LNCaP clone FGC (cell line): ENCODE measurements around the gene TRMT44.

Source experiments
- DNase-seq: peaks from one replicate; pipeline ENCODE4 v3.0.0-alpha.2; 2011; ENCODE audit warnings: low read depth
- H3K4me3 ChIP-seq: 2 replicates; pipeline ENCODE4 v1.5.1; 2011; ENCODE audit warnings: mild to moderate bottlenecking, low read depth, low read length, control low read depth
- TF ChIP-seq, protein P1 (sequence below): IDR thresholded peaks from 2 replicates; pipeline ENCODE4 v1.5.1; 2012; ENCODE audit warnings: mild to moderate bottlenecking; ENCODE audit not compliant: control insufficient read depth, insufficient read depth; ENCODE audit errors: extremely low read depth

Gene TRMT44

DNA sequence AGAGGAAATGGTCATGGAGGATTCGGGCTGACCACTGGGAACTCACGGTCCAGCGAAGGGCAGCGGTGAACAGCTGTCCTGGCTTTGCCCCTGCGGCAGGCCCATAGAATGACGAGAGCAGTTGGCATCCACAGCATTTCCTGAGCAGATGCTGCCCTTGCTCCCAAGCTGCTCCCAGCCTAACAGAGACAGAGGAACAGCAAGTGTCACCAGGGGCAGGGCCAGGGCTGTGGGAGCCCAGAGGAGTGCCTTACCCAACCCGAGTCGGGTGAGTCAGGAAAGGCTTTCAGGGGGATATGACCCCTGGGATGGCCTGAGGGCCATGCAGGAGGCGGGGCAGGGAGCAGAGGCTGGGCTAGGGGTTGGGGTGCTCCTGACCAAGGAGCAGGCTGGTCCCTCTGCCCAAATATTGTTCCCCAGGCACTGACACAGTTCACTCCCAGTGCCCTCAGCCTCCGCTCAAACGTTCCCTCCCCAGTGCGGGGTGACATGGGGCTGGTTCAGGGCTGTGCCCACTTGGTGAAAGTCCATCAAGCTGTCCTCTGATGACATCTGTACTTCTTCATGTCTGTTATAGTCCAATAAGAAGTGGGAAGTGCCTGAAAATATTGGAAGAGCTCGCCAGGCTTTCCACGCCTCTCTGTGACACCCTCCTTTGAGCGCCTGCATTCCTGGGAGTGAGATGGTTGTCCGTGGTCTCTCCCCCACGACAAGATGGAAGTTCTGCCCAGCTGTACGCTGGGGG is 74.9 kb downstream of the TRMT44 start:
- no peak for DNase-seq
- TF ChIP-seq, protein P1, sequence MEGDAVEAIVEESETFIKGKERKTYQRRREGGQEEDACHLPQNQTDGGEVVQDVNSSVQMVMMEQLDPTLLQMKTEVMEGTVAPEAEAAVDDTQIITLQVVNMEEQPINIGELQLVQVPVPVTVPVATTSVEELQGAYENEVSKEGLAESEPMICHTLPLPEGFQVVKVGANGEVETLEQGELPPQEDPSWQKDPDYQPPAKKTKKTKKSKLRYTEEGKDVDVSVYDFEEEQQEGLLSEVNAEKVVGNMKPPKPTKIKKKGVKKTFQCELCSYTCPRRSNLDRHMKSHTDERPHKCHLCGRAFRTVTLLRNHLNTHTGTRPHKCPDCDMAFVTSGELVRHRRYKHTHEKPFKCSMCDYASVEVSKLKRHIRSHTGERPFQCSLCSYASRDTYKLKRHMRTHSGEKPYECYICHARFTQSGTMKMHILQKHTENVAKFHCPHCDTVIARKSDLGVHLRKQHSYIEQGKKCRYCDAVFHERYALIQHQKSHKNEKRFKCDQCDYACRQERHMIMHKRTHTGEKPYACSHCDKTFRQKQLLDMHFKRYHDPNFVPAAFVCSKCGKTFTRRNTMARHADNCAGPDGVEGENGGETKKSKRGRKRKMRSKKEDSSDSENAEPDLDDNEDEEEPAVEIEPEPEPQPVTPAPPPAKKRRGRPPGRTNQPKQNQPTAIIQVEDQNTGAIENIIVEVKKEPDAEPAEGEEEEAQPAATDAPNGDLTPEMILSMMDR = no peak
- no peak overlapping the region for H3K4me3 ChIP-seq

DNA sequence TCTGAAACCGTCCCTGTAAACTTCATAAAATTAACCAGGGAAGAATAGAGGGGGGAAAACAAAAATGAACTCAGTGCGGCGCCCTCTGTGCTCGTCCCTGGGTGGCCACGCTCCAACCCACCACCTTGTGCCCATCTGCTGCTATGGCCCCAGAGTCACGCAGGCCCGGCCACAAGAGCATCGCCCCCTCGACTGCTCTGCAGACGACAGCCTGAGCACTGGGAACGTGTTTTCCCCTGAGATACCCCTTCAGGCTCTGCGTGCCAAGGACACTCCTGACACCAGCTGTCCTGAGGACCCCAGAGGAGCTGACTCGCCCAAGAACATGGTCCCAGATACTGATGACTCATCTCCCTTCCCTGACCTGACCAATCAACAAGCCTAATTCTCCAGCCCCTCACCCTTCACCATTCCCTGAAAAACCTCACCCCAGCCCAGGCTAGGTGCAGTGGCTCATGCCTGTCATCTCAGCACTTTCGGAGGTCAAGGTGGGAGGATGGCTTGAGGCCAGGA is 75.5 kb downstream of the TRMT44 start:
- TF ChIP-seq, protein P1 = no peak
- DNase-seq = no peak
- H3K4me3 ChIP-seq = no peak overlapping the region

DNA sequence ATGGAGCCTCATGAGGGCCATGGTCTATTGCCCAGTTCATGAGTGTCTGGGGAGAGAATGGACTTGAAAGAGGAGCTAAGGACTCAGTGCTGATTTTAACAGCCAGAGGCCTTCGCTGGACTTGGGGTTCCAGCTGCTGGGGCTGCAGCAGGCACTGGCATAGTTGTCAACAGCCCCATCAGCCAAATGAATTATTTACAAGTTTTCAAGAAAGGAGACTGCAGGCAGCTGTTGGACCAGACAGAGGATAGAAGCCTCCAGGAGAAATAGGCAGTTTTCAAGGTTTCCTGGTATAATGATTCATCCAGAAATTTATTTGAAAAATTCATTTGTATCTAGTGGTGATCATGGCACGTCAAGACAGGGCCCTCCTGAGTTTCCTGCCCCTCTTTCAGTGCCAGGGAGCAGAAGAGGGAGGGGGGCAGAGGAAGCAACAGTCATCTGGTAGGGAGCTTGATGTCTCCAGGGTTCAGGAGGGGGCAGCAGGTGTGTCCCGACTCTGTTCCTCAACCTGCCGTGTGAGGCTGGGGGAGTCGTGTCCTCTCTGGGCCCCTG is 76.5 kb downstream of the TRMT44 start:
- TF ChIP-seq, protein P1 = no peak
- H3K4me3 ChIP-seq = no peak overlapping the region
- no peak for DNase-seq

DNA sequence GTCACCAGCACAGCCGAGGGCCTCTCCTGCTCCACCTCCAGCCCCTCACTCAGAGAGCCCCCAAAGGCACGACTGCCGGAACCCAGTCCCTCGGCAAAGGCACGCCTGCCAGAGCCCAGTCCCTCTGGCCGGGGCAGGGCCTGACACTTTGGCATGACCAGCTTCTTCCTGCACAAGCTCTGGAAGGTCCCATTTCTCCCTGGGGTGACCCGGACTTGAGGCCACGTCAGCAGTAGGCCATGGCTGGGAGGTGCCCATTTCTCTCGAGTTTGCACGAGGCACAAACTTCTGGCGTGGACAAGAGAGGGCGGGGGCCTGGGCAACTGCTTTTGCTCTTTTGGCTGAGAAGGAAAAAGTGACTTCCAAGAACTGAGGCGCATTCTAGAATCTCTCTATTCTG is 77.4 kb downstream of the TRMT44 start:
- TF ChIP-seq, protein P1 = no peak
- H3K4me3 ChIP-seq = no peak overlapping the region
- no peak for DNase-seq

DNA sequence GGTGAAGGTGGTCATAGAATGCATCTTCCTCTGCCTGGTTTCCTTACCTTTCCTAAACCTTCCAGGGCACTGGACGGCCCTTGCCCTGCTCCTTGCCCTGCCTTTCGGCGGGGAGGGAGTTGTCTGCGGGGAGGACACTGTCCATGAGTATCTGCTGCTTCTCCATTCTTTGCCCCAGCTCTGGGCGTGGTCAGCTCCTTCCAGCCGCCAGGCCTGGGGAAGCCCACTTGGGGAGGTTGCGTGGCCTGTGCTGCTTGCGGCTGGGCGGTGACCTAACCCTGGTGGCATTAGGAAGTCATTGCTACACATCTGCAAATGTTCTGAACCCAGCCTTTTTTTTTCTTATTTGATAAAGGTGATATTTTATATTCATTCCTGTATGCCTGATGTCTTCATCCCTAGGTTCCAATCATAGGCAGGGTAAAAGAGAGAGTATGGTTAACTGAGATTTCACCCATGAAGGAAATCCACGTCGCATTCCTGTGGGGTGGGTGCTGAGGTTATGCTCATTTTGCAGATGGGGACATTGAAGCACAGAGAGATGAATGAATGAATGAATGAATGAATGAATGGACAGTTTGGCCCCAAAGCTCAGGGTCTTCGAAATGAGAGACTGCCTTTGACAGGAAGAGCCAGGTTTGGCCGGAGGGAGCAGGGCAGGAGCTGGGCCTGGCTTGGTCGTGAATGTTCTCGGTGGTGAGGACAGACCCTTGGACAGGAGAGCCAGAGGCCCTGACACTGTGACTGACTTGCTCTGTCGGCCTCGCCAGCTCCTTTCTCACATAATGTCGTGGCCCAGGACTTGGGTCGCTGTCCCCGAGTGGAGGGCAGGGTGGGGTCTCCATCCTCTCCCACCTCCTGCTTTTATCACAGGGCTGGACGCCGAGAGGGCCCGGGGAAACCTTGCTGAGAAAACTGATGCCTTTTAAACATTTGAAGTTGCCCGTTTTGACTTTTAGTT is 81.9 kb downstream of the TRMT44 start:
- DNase-seq = no peak
- TF ChIP-seq, protein P1 = no peak
- H3K4me3 ChIP-seq = no peak overlapping the region

DNA sequence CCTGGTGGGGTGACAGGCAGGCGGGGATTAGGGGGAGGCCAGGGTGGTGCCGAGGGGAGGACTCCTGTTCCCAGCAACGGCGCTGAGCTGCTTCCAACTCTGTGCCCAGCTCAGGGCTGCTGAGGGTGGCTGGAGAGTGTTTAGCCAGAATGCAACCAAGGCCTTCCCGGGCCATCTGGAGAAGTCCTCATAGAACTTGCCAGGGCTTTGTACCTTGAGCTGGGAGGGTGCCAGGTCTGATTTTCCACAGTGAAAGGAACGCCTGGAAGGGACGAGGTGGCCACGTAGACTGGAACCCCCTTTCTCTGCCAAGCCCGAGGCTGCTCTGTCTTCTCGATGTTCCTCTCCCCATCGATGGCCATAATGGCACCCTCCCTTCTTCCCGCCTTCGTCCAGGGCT is 82.6 kb downstream of the TRMT44 start:
- no peak for DNase-seq
- no peak overlapping the region for H3K4me3 ChIP-seq
- TF ChIP-seq, protein P1 = no peak
